ENCODE measurements around the gene OBP2A. TPM values are rescaled to one million over a fixed set of nuclear protein-coding genes. Genes with fewer than 3 reads are reported as not detected.

The OBP2A gene
- total and polyA plus RNA-seq, 2 of the 8 experiments (the other 6 are each of a cell fraction or from before 2014, with no cell fraction given), result not detected

DNA sequence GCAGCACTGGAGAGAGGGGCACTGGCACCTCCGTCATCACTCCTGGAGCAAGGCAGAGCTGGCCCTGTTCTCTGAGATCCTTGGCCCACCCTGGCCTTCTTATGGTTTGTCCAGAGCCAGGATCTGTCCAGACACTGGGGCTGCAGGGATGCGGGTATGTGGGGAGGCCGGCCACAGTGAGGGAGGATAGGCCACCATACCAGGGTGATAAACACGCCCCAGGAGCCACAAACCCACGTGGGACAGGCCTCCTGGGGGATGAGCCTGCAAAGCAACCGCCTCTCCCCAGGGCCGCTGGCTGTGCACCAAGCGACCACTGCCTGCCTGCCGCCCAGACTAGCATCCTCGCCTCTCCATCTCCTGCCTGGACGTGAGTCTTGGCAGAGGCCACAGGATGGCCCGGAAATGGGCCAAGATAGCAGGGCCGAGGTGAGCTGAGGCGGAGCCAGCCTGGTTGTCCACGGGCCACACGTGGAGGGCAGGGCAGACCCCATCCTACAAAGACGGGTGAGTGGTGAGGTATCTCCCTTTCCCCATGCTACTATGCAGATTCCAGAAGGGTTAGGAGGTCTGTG lies 4.5 kb downstream of the OBP2A start (continued):
- TF ChIP-seq BRCA1 (IDR thresholded peaks at IDR 0.05; ENCODE audit: low read depth, low read length), result no peak
- TF ChIP-seq, protein P1, sequence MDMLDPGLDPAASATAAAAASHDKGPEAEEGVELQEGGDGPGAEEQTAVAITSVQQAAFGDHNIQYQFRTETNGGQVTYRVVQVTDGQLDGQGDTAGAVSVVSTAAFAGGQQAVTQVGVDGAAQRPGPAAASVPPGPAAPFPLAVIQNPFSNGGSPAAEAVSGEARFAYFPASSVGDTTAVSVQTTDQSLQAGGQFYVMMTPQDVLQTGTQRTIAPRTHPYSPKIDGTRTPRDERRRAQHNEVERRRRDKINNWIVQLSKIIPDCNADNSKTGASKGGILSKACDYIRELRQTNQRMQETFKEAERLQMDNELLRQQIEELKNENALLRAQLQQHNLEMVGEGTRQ (IDR thresholded peaks at IDR 0.05; ENCODE audit: low read length), result no peak
- TF ChIP-seq KDM4A (IDR thresholded peaks at IDR 0.05; ENCODE audit: low read depth, low read length, severe bottlenecking), result no peak
- no peak for TF ChIP-seq ASH2L (IDR thresholded peaks at IDR 0.05; ENCODE audit: low read length)
- no peak for TF ChIP-seq SIRT6 (IDR thresholded peaks at IDR 0.05; ENCODE audit: low read length)
- TF ChIP-seq RXRA (IDR thresholded peaks at IDR 0.05; ENCODE audit: insufficient read depth, low read depth, low read length), result no peak
- no peak for TF ChIP-seq SP2 (IDR thresholded peaks at IDR 0.05; ENCODE audit: low read length)
- TF ChIP-seq KDM1A (IDR thresholded peaks at IDR 0.05; ENCODE audit: borderline replicate concordance, low read length), result no peak
- no peak for TF ChIP-seq CBX8 (IDR thresholded peaks at IDR 0.05; ENCODE audit: borderline replicate concordance, low read depth, low read length)

Measured in H1 (cell line).